CD14-positive monocyte (primary cell): ENCODE measurements around the gene DUSP16. TPM values are rescaled to one million over a fixed set of nuclear protein-coding genes. Genes with fewer than 3 reads are reported as not detected.
"Not testable (repeated sequence)": the region's sequence is repeated elsewhere in the genome, so short reads cannot be mapped to it uniquely, and the experiment has no call there.

Experiments used
- DNase-seq, 3 donors: peaks; one replicate each; pipeline ENCODE4 v3.0.0-alpha.2; 2011 to 2022
- H2AFZ ChIP-seq: 2 replicates; pipeline ENCODE4 v1.6.0; 2012; ENCODE audit warnings: mild to moderate bottlenecking, low read depth, low read length, inconsistent platforms; ENCODE audit not compliant: insufficient read depth, poor library complexity, severe bottlenecking
- H3K27ac ChIP-seq, 2 donors: 1 replicate in 1 of 2; 2 replicates in 1 of 2; pipeline ENCODE4 v1.5.1; 2012 to 2013; ENCODE audit warnings: low read length in 2 of 2, control low read depth in 1 of 2, inconsistent platforms in 1 of 2, low read depth in 1 of 2, mild to moderate bottlenecking in 1 of 2
- H3K27me3 ChIP-seq, 2 donors: one replicate each; pipeline versions ENCODE4 v1.6.0 to v1.6.1; 2011 to 2013; ENCODE audit warnings: low read length in 2 of 2; ENCODE audit not compliant: control insufficient read depth in 2 of 2, insufficient read depth in 2 of 2
- H3K36me3 ChIP-seq, 2 donors: replicated peaks in 1 of 2; 1 replicate in 1 of 2; 2 replicates in 1 of 2; pipeline versions ENCODE4 v1.5.1 to v1.6.1; 2012 to 2013; ENCODE audit warnings: low read length in 2 of 2, control low read depth in 1 of 2, inconsistent platforms in 1 of 2, mild to moderate bottlenecking in 1 of 2; ENCODE audit not compliant: insufficient read depth in 2 of 2, control insufficient read depth in 1 of 2
- H3K4me1 ChIP-seq, 2 donors: 1 replicate in 1 of 2; 2 replicates in 1 of 2; pipeline versions ENCODE4 v1.5.1 to v1.6.1; 2012 to 2013; ENCODE audit warnings: low read length in 2 of 2, control low read depth in 1 of 2, inconsistent platforms in 1 of 2, mild to moderate bottlenecking in 1 of 2, moderate library complexity in 1 of 2; ENCODE audit not compliant: insufficient read depth in 2 of 2, control insufficient read depth in 1 of 2
- H3K4me2 ChIP-seq: replicated peaks from 2 replicates; pipeline ENCODE3; 2012; ENCODE audit warnings: low read length, moderate library complexity, mild to moderate bottlenecking; ENCODE audit not compliant: poor library complexity, severe bottlenecking; ENCODE audit errors: extremely low read depth
- H3K4me3 ChIP-seq, 3 experiments: fragments of 200-600 bp in 1 of 3; sonication (generic) in 1 of 3; replicated peaks in 1 of 3; 1 replicate in 2 of 3; 2 replicates in 1 of 3; pipeline ENCODE4 v1.5.1; 2011 to 2013; ENCODE audit warnings: low read length in 3 of 3, mild to moderate bottlenecking in 3 of 3, control low read depth in 2 of 3, low read depth in 2 of 3, inconsistent platforms in 1 of 3, moderate library complexity in 1 of 3
- H3K79me2 ChIP-seq: 2 replicates; pipeline ENCODE4 v1.6.0; 2012; ENCODE audit warnings: mild to moderate bottlenecking, control low read depth, inconsistent platforms, low read length, moderate library complexity; ENCODE audit not compliant: insufficient read depth
- H3K9ac ChIP-seq: 2 replicates; pipeline ENCODE4 v1.6.0; 2017; ENCODE audit warnings: low read length, mild to moderate bottlenecking; ENCODE audit not compliant: insufficient read depth, poor library complexity, severe bottlenecking
- H3K9me3 ChIP-seq, 2 donors: replicated peaks in 1 of 2; 1 replicate in 1 of 2; 2 replicates in 1 of 2; pipeline versions ENCODE4 v1.5.1 to v1.6.1; 2012 to 2013; ENCODE audit warnings: low read length in 2 of 2, control low read depth in 1 of 2; ENCODE audit not compliant: control insufficient read depth in 1 of 2, insufficient read depth in 1 of 2
- H4K20me1 ChIP-seq: 2 replicates; pipeline ENCODE4 v1.6.0; 2012; ENCODE audit warnings: mild to moderate bottlenecking, low read length, control low read depth, moderate library complexity; ENCODE audit not compliant: insufficient read depth
- H3K27ac Mint-ChIP-seq, 7 donors: one replicate each; pipeline ENCODE4 v1.8.0; 2020; ENCODE audit warnings: mild to moderate bottlenecking in 7 of 7, mixed read lengths in 7 of 7, moderate library complexity in 6 of 7, inconsistent platforms in 2 of 7
- H3K27me3 Mint-ChIP-seq, 3 donors: one replicate each; pipeline ENCODE4 v1.8.0; 2021 to 2022; ENCODE audit warnings: low read depth in 3 of 3, mild to moderate bottlenecking in 3 of 3, mixed read lengths in 3 of 3, moderate library complexity in 3 of 3, inconsistent platforms in 1 of 3
- H3K36me3 Mint-ChIP-seq, 2 donors: one replicate each; pipeline ENCODE4 v1.8.0; 2020; ENCODE audit warnings: mixed read lengths in 2 of 2, inconsistent platforms in 1 of 2, mild to moderate bottlenecking in 1 of 2
- H3K4me1 Mint-ChIP-seq: one replicate; pipeline ENCODE4 v1.8.0; 2020; ENCODE audit warnings: mild to moderate bottlenecking, mixed read lengths
- H3K4me3 Mint-ChIP-seq, 2 donors: one replicate each; pipeline ENCODE4 v1.8.0; 2020; ENCODE audit warnings: mild to moderate bottlenecking in 2 of 2, mixed read lengths in 2 of 2, moderate library complexity in 1 of 2
- H3K9me3 Mint-ChIP-seq, 7 donors: one replicate each; pipeline ENCODE4 v1.8.0; 2020 to 2022; ENCODE audit warnings: mixed read lengths in 7 of 7, mild to moderate bottlenecking in 6 of 7, moderate library complexity in 6 of 7, inconsistent platforms in 2 of 7
- WGBS: methylation state at CpG from one replicate; pipeline ENCODE4 v1.1.5; 2013; ENCODE audit warnings: missing lambda C conversion rate; ENCODE audit not compliant: insufficient coverage; 5-methylcytosine and 5-hydroxymethylcytosine counted together
- intact Hi-C, 2 donors: fragments of 100-400 bp; cut with micrococcal nuclease; formaldehyde crosslinking; loops; one replicate each; pipeline versions ENCODE4 v1.15.0 to v1.15.1; 2023
- polyA plus RNA-seq, 3 donors: library from polyadenylated mRNA; depleted of rRNA in 1 of 3; unstranded in 2 of 3; stranded (reverse) in 1 of 3; fragments of 300-500 nt in 2 of 3; fragments of >200 nt in 1 of 3; fragmentation: Illumina TruSeq in 2 of 3; gene quantifications; 1 replicate in 2 of 3; 2 replicates in 1 of 3; pipeline ENCODE4 v1.2.3, GENCODE V29; 2012 to 2021
- TF ChIP-seq, protein P1 (sequence below): fragments of 200-600 bp; IDR thresholded peaks from one replicate; pipeline ENCODE4 v1.8.0; 2022; ENCODE audit warnings: antibody characterized with exemption, mild to moderate bottlenecking

Gene DUSP16
- polyA plus RNA-seq, 3 donors = 0.04 to 0.46 (median 0.27) TPM

DNA sequence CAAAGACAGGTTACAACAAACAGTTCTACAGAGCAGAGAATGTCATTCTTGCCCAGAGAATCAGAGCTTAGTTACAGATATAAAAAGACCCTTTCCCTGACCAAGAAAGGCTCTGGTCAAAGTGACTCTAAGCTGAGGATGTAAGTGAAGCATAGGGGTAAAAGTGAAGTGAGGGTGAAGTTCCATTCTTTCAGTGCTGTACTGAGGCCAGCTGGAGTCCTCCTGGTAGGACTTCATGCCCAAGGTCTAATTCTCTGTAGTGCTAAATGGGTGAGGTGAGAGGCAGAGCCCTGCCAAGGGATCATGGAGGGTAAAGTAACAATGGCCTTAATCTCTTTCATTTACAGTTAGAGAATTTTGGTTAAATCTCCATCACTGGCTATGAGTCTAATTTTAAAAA, 38.5 kb downstream of the DUSP16 start:
- no peak overlapping the region for H3K9ac ChIP-seq
- Mint-ChIP-seq H3K4me3 (no peak overlapping the region), H3K9me3 (no peaks in the 10 kb centered on the region), H3K27me3 (peaks cover 0 to 3% (median 0%) of the 10 kb centered on the region in 3 donors), H3K36me3 (no peaks in the 10 kb centered on the region), H3K27ac (no peak overlapping the region), H3K4me1 (peaks cover 11% of the 10 kb centered on the region)
- TF ChIP-seq, protein P1, sequence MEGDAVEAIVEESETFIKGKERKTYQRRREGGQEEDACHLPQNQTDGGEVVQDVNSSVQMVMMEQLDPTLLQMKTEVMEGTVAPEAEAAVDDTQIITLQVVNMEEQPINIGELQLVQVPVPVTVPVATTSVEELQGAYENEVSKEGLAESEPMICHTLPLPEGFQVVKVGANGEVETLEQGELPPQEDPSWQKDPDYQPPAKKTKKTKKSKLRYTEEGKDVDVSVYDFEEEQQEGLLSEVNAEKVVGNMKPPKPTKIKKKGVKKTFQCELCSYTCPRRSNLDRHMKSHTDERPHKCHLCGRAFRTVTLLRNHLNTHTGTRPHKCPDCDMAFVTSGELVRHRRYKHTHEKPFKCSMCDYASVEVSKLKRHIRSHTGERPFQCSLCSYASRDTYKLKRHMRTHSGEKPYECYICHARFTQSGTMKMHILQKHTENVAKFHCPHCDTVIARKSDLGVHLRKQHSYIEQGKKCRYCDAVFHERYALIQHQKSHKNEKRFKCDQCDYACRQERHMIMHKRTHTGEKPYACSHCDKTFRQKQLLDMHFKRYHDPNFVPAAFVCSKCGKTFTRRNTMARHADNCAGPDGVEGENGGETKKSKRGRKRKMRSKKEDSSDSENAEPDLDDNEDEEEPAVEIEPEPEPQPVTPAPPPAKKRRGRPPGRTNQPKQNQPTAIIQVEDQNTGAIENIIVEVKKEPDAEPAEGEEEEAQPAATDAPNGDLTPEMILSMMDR = no peak
- no peaks in the 10 kb centered on the region for H3K27me3 ChIP-seq
- no peak overlapping the region for H3K4me2 ChIP-seq
- no peak overlapping the region for H3K4me3 ChIP-seq
- no peak for DNase-seq
- H4K20me1 ChIP-seq = no peaks in the 10 kb centered on the region
- H2AFZ ChIP-seq = no peak overlapping the region
- H3K4me1 ChIP-seq = peaks cover 0 to 8% of the 10 kb centered on the region in 2 donors
- intact Hi-C loops = no loop called here
- H3K36me3 ChIP-seq = no peaks in the 10 kb centered on the region
- no peaks in the 10 kb centered on the region for H3K79me2 ChIP-seq
- no peaks in the 10 kb centered on the region for H3K9me3 ChIP-seq
- no peak overlapping the region for H3K27ac ChIP-seq

DNA sequence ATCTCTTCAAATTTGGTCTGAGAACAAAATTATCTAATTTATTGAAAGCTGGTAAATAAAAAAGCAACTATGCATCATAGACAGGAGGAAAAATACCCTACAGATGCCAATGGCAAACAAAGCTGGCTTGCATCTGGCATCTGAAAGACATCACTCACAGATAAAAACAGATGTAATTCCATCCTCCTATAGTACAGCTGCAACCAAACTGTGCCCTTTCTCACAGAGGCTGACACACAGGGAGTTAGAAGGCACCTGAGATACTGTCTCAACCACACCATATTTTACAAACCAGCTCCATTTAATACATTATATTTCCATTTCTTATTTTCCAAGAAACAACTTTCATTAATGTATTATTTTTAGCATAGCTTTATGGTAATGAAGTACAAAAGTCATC, 39.4 kb downstream of the DUSP16 start:
- Histone ChIP-seq H3K4me1 (peaks cover 0 to 8% of the 10 kb centered on the region in 2 donors), H3K4me2 (no peak overlapping the region), H2AFZ (no peak overlapping the region), H3K79me2 (no peaks in the 10 kb centered on the region), H3K4me3 (no peak overlapping the region), H3K9me3 (no peaks in the 10 kb centered on the region), H3K9ac (no peak overlapping the region), H3K27me3 (no peaks in the 10 kb centered on the region), H3K36me3 (no peaks in the 10 kb centered on the region), H4K20me1 (no peaks in the 10 kb centered on the region), H3K27ac (no peak overlapping the region)
- intact Hi-C loops = no loop called here
- Mint-ChIP-seq H3K4me3 (no peak overlapping the region), H3K27ac (no peak overlapping the region), H3K27me3 (peaks cover 0 to 2% (median 0%) of the 10 kb centered on the region in 3 donors), H3K36me3 (no peaks in the 10 kb centered on the region), H3K4me1 (peaks cover 11% of the 10 kb centered on the region), H3K9me3 (no peaks in the 10 kb centered on the region)
- DNase-seq = no peak
- TF ChIP-seq, protein P1 = no peak

DNA sequence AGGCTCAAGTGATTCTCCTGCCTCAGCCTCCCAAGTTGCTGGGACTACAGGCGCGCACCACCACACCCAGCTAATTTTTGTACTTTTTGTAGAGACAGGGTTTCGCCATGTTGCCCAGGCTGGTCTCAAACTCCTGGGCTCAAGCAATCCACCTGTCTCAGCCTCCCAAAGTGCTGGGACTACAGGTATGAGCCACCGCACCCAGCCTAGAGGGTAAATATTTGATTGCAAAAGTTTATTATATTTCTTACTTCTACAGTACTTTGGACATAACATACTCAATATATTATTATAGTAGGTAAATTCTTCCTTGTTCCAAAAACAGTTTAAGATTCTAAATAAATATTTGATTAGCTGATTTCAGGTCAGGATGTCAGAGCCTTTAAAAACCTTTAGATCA, 40.0 kb downstream of the DUSP16 start:
- H3K4me3 ChIP-seq, H2AFZ ChIP-seq, H4K20me1 ChIP-seq, H3K4me1 ChIP-seq, H3K9me3 Mint-ChIP-seq, H3K9ac ChIP-seq, H3K4me2 ChIP-seq, H3K79me2 ChIP-seq, intact Hi-C loops, H3K27me3 ChIP-seq, H3K9me3 ChIP-seq, H3K36me3 ChIP-seq, H3K36me3 Mint-ChIP-seq, H3K27me3 Mint-ChIP-seq, H3K27ac ChIP-seq, H3K4me3 Mint-ChIP-seq, DNase-seq: not testable (repeated sequence)
- H3K27ac Mint-ChIP-seq = peak overlapping the region in 1 of 7 donors; percentile 50
- peaks cover 15% of the 10 kb centered on the region for H3K4me1 Mint-ChIP-seq
- no CpG with 5 or more reads among the region's 4 CpGs for WGBS
